ENCODE data around the gene KCNMA1.

Gene KCNMA1

GRCh38 chr10:77002872-77003271, 634.7 kb downstream of the KCNMA1 start:
- Histone ChIP-seq H3K4me3 (ENCODE audit: low read depth in 1 of 2, low read length in 1 of 2) (no peak overlapping the region), H3K9me3 (no peaks in the 10 kb centered on the region)

GRCh38 chr10:77001206-77001605, 636.4 kb downstream of the KCNMA1 start:
- no peaks in the 10 kb centered on the region for H3K36me3 ChIP-seq
- H3K27ac ChIP-seq: no peak overlapping the region
- H3K27me3 ChIP-seq: peaks cover 59% of the 10 kb centered on the region
- H3K4me1 ChIP-seq (ENCODE audit: control insufficient read depth in 1 of 2, insufficient read depth in 1 of 2, low read depth in 1 of 2, low read length in 1 of 2): no peaks in the 10 kb centered on the region
- no peaks in the 10 kb centered on the region for H3K9me3 ChIP-seq
- no peak overlapping the region for H3K4me3 ChIP-seq (ENCODE audit: low read depth in 1 of 2, low read length in 1 of 2)
- no peak for TF ChIP-seq CTCF (IDR thresholded peaks at IDR 0.05)

More at GRCh38 chr10:77002872-77003271, 634.7 kb downstream of the KCNMA1 start:
- Histone ChIP-seq H3K4me1 (ENCODE audit: control insufficient read depth in 1 of 2, insufficient read depth in 1 of 2, low read depth in 1 of 2, low read length in 1 of 2) (no peaks in the 10 kb centered on the region), H3K36me3 (no peaks in the 10 kb centered on the region), H3K27ac (no peak overlapping the region), H3K27me3 (peaks cover 60% of the 10 kb centered on the region)
- TF ChIP-seq CTCF (IDR thresholded peaks at IDR 0.05): no peak

- Histone ChIP-seq H3K4me3 (ENCODE audit: low read depth in 1 of 2, low read length in 1 of 2) (no peak overlapping the region), H3K36me3 (no peaks in the 10 kb centered on the region), H3K9me3 (no peaks in the 10 kb centered on the region), H3K27ac (no peak overlapping the region), H3K27me3 (peaks cover 71% of the 10 kb centered on the region), H3K4me1 (ENCODE audit: control insufficient read depth in 1 of 2, insufficient read depth in 1 of 2, low read depth in 1 of 2, low read length in 1 of 2) (no peaks in the 10 kb centered on the region)
- TF ChIP-seq CTCF (IDR thresholded peaks at IDR 0.05): no peak
Observed at GRCh38 chr10:76998451-76998850, 639.2 kb downstream of the KCNMA1 start.

- Histone ChIP-seq H3K4me1 (ENCODE audit: control insufficient read depth in 1 of 2, insufficient read depth in 1 of 2, low read depth in 1 of 2, low read length in 1 of 2) (no peaks in the 10 kb centered on the region), H3K27me3 (peaks cover 71% of the 10 kb centered on the region)
Observed at GRCh38 chr10:76997631-76998030, 640.0 kb downstream of the KCNMA1 start.

GRCh38 chr10:76995023-76995422, 642.6 kb downstream of the KCNMA1 start:
- no peak for TF ChIP-seq CTCF (IDR thresholded peaks at IDR 0.05)
- no peaks in the 10 kb centered on the region for H3K36me3 ChIP-seq
- no peak overlapping the region for H3K4me3 ChIP-seq (ENCODE audit: low read depth in 1 of 2, low read length in 1 of 2)
- H3K27ac ChIP-seq: no peak overlapping the region
- H3K9me3 ChIP-seq: no peaks in the 10 kb centered on the region
- H3K27me3 ChIP-seq: peaks cover 80% of the 10 kb centered on the region
- no peaks in the 10 kb centered on the region for H3K4me1 ChIP-seq (ENCODE audit: control insufficient read depth in 1 of 2, insufficient read depth in 1 of 2, low read depth in 1 of 2, low read length in 1 of 2)

More at GRCh38 chr10:76997631-76998030, 640.0 kb downstream of the KCNMA1 start:
- no peaks in the 10 kb centered on the region for H3K36me3 ChIP-seq
- no peak overlapping the region for H3K4me3 ChIP-seq (ENCODE audit: low read depth in 1 of 2, low read length in 1 of 2)
- no peak overlapping the region for H3K27ac ChIP-seq
- no peak for TF ChIP-seq CTCF (IDR thresholded peaks at IDR 0.05)
- H3K9me3 ChIP-seq: no peaks in the 10 kb centered on the region

- H3K27me3 ChIP-seq: peaks cover 83% of the 10 kb centered on the region
- H3K9me3 ChIP-seq: no peaks in the 10 kb centered on the region
- no peak overlapping the region for H3K27ac ChIP-seq
- no peaks in the 10 kb centered on the region for H3K36me3 ChIP-seq
- H3K4me1 ChIP-seq (ENCODE audit: control insufficient read depth in 1 of 2, insufficient read depth in 1 of 2, low read depth in 1 of 2, low read length in 1 of 2): peaks cover 0 to 7% of the 10 kb centered on the region in 2 experiments
- no peak overlapping the region for H3K4me3 ChIP-seq (ENCODE audit: low read depth in 1 of 2, low read length in 1 of 2)
- TF ChIP-seq CTCF (IDR thresholded peaks at IDR 0.05): no peak
Observed at GRCh38 chr10:76993213-76993612, 644.4 kb downstream of the KCNMA1 start.
